ENCODE measurements around the gene RGL1.

DNA sequence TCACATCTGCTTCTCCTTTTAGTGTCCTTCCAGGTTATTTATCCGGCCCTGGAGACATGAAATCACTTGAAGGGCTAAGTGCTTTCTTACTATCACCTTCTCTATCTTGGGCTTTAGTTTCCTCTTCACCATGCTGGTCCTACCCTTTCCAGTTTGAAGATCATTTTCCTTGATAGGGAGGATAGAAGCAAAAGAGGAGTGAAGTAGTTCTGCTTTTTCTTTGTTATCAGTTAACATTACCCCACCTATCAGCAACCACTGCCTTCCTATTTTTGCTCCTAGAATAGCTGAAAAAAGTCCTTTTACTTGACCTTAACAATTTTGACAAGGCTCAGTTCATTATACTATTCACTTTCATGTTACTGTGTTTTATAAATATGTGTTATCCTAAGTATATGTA is 19.4 kb downstream of the RGL1 start:
- TF ChIP-seq POLR2AphosphoS5 (IDR thresholded peaks at IDR 0.05), result no peak
- TF ChIP-seq, protein P1, sequence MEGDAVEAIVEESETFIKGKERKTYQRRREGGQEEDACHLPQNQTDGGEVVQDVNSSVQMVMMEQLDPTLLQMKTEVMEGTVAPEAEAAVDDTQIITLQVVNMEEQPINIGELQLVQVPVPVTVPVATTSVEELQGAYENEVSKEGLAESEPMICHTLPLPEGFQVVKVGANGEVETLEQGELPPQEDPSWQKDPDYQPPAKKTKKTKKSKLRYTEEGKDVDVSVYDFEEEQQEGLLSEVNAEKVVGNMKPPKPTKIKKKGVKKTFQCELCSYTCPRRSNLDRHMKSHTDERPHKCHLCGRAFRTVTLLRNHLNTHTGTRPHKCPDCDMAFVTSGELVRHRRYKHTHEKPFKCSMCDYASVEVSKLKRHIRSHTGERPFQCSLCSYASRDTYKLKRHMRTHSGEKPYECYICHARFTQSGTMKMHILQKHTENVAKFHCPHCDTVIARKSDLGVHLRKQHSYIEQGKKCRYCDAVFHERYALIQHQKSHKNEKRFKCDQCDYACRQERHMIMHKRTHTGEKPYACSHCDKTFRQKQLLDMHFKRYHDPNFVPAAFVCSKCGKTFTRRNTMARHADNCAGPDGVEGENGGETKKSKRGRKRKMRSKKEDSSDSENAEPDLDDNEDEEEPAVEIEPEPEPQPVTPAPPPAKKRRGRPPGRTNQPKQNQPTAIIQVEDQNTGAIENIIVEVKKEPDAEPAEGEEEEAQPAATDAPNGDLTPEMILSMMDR (IDR thresholded peaks at IDR 0.05), result no peak
- no peak for TF ChIP-seq EP300 (IDR thresholded peaks at IDR 0.05)
